ENCODE data around the gene ACKR3.

Gene ACKR3

DNA sequence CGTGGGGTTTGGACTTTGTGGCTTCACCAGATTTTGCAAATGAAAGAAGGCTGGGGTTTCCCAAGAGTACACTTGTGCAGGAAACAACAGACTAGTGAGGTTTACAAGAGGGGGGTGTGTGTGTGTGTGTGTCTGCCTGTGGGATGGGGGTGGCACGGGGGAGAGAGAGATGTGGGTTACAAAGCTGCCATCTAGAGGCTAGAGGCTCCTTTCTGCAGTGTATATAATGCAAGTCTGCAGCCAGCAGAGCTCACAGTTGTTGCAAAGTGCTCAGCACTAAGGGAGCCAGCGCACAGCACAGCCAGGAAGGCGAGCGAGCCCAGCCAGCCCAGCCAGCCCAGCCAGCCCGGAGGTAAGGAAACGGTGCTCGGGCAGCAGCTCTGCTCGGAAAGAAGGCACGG is at the start of gene ACKR3:
Gene ACKR3, plus strand, starts transcription at position 253 of the 401 bp plus-strand sequence. CDS start 10,641 bp downstream, outside the sequence.
- peak within 1 kb of the TSS; percentile 93 for H3K27ac ChIP-seq
- peak; percentile 79 for TF ChIP-seq CTCF (conservative IDR thresholded peaks at IDR 0.05)

DNA sequence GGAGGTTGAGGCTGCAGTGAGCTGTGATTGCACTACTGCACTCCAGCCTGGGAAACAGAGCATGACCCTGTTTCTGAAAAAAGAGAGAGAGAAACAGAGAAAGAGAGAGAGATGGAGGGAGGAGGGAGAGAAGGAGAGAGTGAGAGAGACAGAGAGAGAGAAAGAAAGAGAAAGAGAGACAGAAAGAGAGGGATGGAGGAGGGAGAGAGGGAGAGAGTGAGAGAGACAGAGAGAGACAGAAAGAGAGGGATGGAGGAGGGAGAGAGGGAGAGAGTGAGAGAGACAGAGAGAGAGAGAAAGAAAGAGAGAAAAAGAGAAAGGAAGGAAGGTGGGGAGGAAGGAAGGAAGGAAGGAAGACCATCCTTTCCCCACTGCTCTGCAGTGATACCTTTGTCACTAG is 48.1 kb upstream of the ACKR3 start:
- H3K27ac ChIP-seq, result no peak overlapping the region
- no peak for TF ChIP-seq CTCF (conservative IDR thresholded peaks at IDR 0.05)

DNA sequence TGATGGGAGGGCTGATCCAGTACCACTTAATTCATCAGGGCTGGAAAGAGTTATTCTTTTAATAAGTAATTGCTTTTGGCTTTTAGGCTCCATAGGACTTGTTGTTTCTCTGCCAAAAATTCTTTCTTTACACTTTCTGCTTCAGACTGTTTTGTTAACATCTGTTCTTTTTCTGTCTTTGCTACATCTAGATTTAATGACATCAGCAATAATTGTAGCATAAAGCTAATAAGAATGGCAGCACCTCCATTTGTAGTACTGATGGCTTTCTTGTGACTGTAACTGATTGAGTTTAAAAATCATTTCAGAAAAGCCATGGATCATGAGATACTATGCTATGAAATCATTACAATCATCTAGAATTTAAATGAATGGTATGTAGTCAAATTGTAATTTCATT is 46.4 kb upstream of the ACKR3 start:
- no peak overlapping the region for H3K27ac ChIP-seq
- no peak for TF ChIP-seq CTCF (conservative IDR thresholded peaks at IDR 0.05)

DNA sequence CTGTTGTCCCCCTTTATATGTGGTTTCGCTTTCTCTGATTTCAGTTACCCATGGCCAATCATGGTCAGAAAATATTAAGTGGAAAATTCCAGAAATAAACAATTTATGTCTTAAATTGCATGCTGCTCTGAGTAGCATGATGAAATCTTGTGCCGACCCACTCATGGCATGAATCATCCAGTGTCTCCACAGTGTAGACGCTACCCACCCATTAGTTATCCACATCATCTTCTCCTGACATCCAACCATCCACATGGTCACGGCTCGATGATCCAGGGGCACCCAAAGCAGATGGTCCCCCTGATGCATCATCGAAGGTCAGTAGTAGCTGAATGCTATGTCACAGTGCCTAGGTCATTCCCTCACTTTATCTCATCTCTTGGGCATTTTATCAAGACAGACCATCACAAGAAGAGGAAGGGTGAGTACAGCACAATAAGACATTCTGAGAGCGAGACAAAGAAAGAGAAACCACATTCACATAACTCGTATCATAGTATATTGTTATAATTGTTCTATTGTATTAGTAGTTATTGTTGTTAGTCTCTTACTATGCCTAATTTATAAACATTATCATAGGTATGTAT is 44.1 kb upstream of the ACKR3 start:
- H3K27ac ChIP-seq, result no peak overlapping the region

GRCh38 chr2:236526455-236527158 is 43.0 kb upstream of the ACKR3 start:
- TF ChIP-seq CTCF (conservative IDR thresholded peaks at IDR 0.05), result no peak
- H3K27ac ChIP-seq, result no peak overlapping the region

More for the DNA sequence above, 44.1 kb upstream of the ACKR3 start:
- TF ChIP-seq CTCF (conservative IDR thresholded peaks at IDR 0.05), result no peak

GRCh38 chr2:236527159-236527630 is 42.4 kb upstream of the ACKR3 start:
- H3K27ac ChIP-seq, result no peak overlapping the region
- TF ChIP-seq CTCF (conservative IDR thresholded peaks at IDR 0.05), result no peak

DNA sequence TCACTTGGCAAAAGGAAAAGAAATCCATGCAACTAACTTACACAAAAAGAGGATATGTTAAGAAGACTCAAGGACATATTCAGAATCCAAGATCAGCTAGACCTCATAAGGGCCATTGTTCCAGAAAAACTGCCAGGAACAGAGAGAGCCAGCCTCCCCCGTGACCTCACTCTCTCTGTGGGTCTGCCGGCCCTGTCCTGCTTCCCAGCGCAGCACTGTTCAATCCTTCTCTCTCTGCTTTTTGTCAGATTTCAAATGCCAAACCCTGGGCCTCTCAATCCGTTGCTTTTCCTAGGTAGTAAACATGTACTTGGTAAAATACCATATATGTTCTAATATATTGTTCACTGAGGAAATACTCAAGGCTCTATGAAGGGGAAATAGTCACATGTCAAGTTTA is 40.0 kb upstream of the ACKR3 start:
- no peak for TF ChIP-seq CTCF (conservative IDR thresholded peaks at IDR 0.05)
- no peak overlapping the region for H3K27ac ChIP-seq
